Measurements from ENCODE around the gene FOXRED1. TPM values are rescaled to one million over a fixed set of nuclear protein-coding genes. Genes with fewer than 3 reads are reported as not detected.

FOXRED1 gene
- total and polyA plus RNA-seq, 2 of the 13 experiments (the other 11 are each of a cell fraction or from before 2014, with no cell fraction given), result 29.6 to 42.9 TPM

- TF ChIP-seq ZSCAN29 (CRISPR knock-in tag; conservative IDR thresholded peaks at IDR 0.05), result no peak
- TF ChIP-seq ZBED4 (CRISPR knock-in tag; IDR thresholded peaks at IDR 0.05; ENCODE audit: borderline replicate concordance), result peak; percentile 87
- peak; percentile 88 for TF ChIP-seq GABPB1 (CRISPR knock-in tag; IDR thresholded peaks at IDR 0.05)
- no peak for TF ChIP-seq BHLHE40 (IDR thresholded peaks at IDR 0.05; ENCODE audit: low read length)
- TF ChIP-seq HNRNPLL (IDR thresholded peaks at IDR 0.05; ENCODE audit: low read depth, low read length, poor library complexity, severe bottlenecking), result peak; percentile 98
- peak; percentile 72; the same call in 1 of the 2 replicates for TF ChIP-seq SP4 (CRISPR knock-in tag; IDR thresholded peaks at IDR 0.05)
- peak; percentile 57 for TF ChIP-seq MED1 (CRISPR knock-in tag; IDR thresholded peaks at IDR 0.05)
- TF ChIP-seq ZNF629 (CRISPR knock-in tag; conservative IDR thresholded peaks at IDR 0.05), result no peak; the same call in 1 of the 2 replicates
- TF ChIP-seq ZNF546 (CRISPR knock-in tag; conservative IDR thresholded peaks at IDR 0.05), result peak; percentile 98
- peak; percentile 89 for TF ChIP-seq POLR2G (IDR thresholded peaks at IDR 0.05; ENCODE audit: low read depth, low read length)
- peak; percentile 48; the same call in 1 of the 2 replicates for TF ChIP-seq ZNF362 (CRISPR knock-in tag; IDR thresholded peaks at IDR 0.05; ENCODE audit: borderline replicate concordance)
- TF ChIP-seq HES4 (CRISPR knock-in tag; IDR thresholded peaks at IDR 0.05; ENCODE audit: borderline replicate concordance), result peak; percentile 79; the same call in 1 of the 2 replicates
- 0 out of 2 replicates have a peak, but pooled peaks have one; percentile 63 for TF ChIP-seq BATF2 (CRISPR knock-in tag; IDR thresholded peaks at IDR 0.05)
- 0 out of 2 replicates have a peak, but pooled peaks have one; percentile 23 for TF ChIP-seq E2F1 (CRISPR knock-in tag; IDR thresholded peaks at IDR 0.05)
- peak; percentile 91 for TF ChIP-seq CHCHD3 (CRISPR knock-in tag; IDR thresholded peaks at IDR 0.05)
- TF ChIP-seq PRDM10 (CRISPR knock-in tag; IDR thresholded peaks at IDR 0.05; ENCODE audit: low read depth), result 0 out of 2 replicates have a peak, but pooled peaks have one; percentile 26
- TF ChIP-seq ZNF749 (CRISPR knock-in tag; IDR thresholded peaks at IDR 0.05; ENCODE audit: borderline replicate concordance), result peak; percentile 23; the same call in 1 of the 2 replicates
Observed at GRCh38 chr11:126282736-126283591, 14.0 kb downstream of the FOXRED1 start, which contains the start of gene TIRAP (continued).

Data from HepG2 (cell line).